H1 (cell line): ENCODE measurements around the gene DOP1B. TPM values are rescaled to one million over a fixed set of nuclear protein-coding genes. Genes with fewer than 3 reads are reported as not detected.

Experiments
- CTCF ChIA-PET: fragments of 300-600 bp; sonication (Branson Sonifier 250); formaldehyde crosslinking; loops from one replicate; lab custom pipeline; 2021; ENCODE audit not compliant: partially characterized antibody; lab: Charles Lee
- POLR2A ChIA-PET: fragments of 300-600 bp; sonication (Branson Sonifier 250); formaldehyde crosslinking; loops from one replicate; lab custom pipeline; 2021; ENCODE audit warnings: inconsistent platforms; ENCODE audit not compliant: partially characterized antibody; lab: Charles Lee
- DNase-seq, 2 experiments: peaks; one replicate each; pipeline versions ENCODE4 v3.0.0 to v3.0.0-alpha.2; 2010 to 2022; ENCODE audit warnings: low spot score in 2 of 2, low read depth in 1 of 2, mixed read lengths in 1 of 2
- FAIRE-seq: peaks from 2 replicates; lab custom pipeline; 2011; peaks lifted over from hg19 to GRCh38; lab: Jason Lieb, UNC
- H2AFZ ChIP-seq: 2 replicates; pipeline ENCODE4 v1.8.1; 2012; ENCODE audit warnings: low read length, inconsistent platforms
- H2AK5ac ChIP-seq: 2 replicates; pipeline ENCODE4 v1.6.1; 2013; ENCODE audit warnings: low read depth, low read length
- H2BK120ac ChIP-seq: replicated peaks from 2 replicates; pipeline ENCODE3; 2013; ENCODE audit warnings: low read depth, low read length, inconsistent platforms
- H2BK12ac ChIP-seq: 2 replicates; pipeline ENCODE4 v1.6.1; 2013; ENCODE audit warnings: low read depth, low read length
- H2BK15ac ChIP-seq: 2 replicates; pipeline ENCODE4 v1.6.1; 2013; ENCODE audit warnings: low read length
- H2BK20ac ChIP-seq: 2 replicates; pipeline ENCODE4 v1.6.1; 2013; ENCODE audit warnings: low read length
- H2BK5ac ChIP-seq: 2 replicates; pipeline ENCODE4 v1.6.1; 2013; ENCODE audit warnings: low read depth, low read length
- H3K14ac ChIP-seq: 2 replicates; pipeline ENCODE4 v1.6.1; 2013; ENCODE audit warnings: inconsistent platforms; ENCODE audit not compliant: insufficient read length
- H3K18ac ChIP-seq: 2 replicates; pipeline ENCODE4 v1.6.1; 2013; ENCODE audit warnings: low read length; ENCODE audit errors: extremely low read depth
- H3K23ac ChIP-seq: 2 replicates; pipeline ENCODE4 v1.6.1; 2013; ENCODE audit warnings: inconsistent platforms; ENCODE audit not compliant: insufficient read length
- H3K23me2 ChIP-seq: 2 replicates; pipeline ENCODE4 v1.6.1; 2013; ENCODE audit warnings: low read depth, low read length
- H3K27ac ChIP-seq: 2 replicates; pipeline ENCODE4 v1.6.1; 2011; ENCODE audit warnings: low read depth, low read length, inconsistent platforms
- H3K27me3 ChIP-seq, 4 experiments: replicated peaks in 1 of 4; 1 replicate in 1 of 4; 2 replicates in 3 of 4; pipeline versions ENCODE4 v1.6.1 to v1.8.1; 2011 to 2013; ENCODE audit warnings: low read length in 3 of 4, mild to moderate bottlenecking in 3 of 4, inconsistent platforms in 2 of 4, mixed read lengths in 2 of 4, moderate library complexity in 1 of 4; ENCODE audit not compliant: control insufficient read depth in 3 of 4, insufficient read depth in 3 of 4; ENCODE audit errors: extremely low read depth in 1 of 4
- H3K36me3 ChIP-seq, 4 experiments: 2 replicates each; pipeline versions ENCODE4 v1.6.1 to v1.8.1; 2011 to 2013; ENCODE audit warnings: mild to moderate bottlenecking in 4 of 4, low read length in 3 of 4, moderate library complexity in 2 of 4, control low read depth in 1 of 4, inconsistent platforms in 1 of 4; ENCODE audit not compliant: insufficient read depth in 4 of 4, control insufficient read depth in 2 of 4
- H3K4ac ChIP-seq: replicated peaks from 2 replicates; pipeline ENCODE3; 2013; ENCODE audit warnings: low read length, low read depth, mixed read lengths, inconsistent platforms; ENCODE audit not compliant: insufficient read length
- H3K4me1 ChIP-seq, 4 experiments: replicated peaks in 1 of 4; 1 replicate in 1 of 4; 2 replicates in 3 of 4; pipeline versions ENCODE4 v1.6.1 to v1.8.1; 2011 to 2013; ENCODE audit warnings: low read length in 3 of 4, inconsistent platforms in 2 of 4, mixed read lengths in 1 of 4; ENCODE audit not compliant: insufficient read depth in 4 of 4, control insufficient read depth in 3 of 4
- H3K4me2 ChIP-seq, 2 experiments: 2 replicates each; pipeline versions ENCODE4 v1.6.1 to v1.8.1; 2011 to 2013; ENCODE audit warnings: low read depth in 2 of 2, low read length in 2 of 2, control low read depth in 1 of 2, inconsistent platforms in 1 of 2, mild to moderate bottlenecking in 1 of 2; ENCODE audit not compliant: insufficient read depth in 1 of 2
- H3K4me3 ChIP-seq, 4 experiments: fragments of 200-600, 300-600 bp in 1 of 4; sonication (generic), shearing (Covaris generic), sonication (Bioruptor Twin) in 1 of 4; 2 replicates each; pipeline versions ENCODE4 v1.5.1 to v1.8.1; 2011 to 2016; ENCODE audit warnings: low read length in 4 of 4, low read depth in 3 of 4, control low read depth in 2 of 4, inconsistent platforms in 2 of 4, mild to moderate bottlenecking in 2 of 4, mixed read lengths in 1 of 4, moderate library complexity in 1 of 4; ENCODE audit not compliant: insufficient read depth in 2 of 4; ENCODE audit errors: extremely low read depth in 1 of 4
- H3K56ac ChIP-seq: replicated peaks from 2 replicates; pipeline ENCODE3; 2013; ENCODE audit warnings: low read depth, mild to moderate bottlenecking, mixed read lengths, low read length, inconsistent platforms; ENCODE audit not compliant: insufficient read length
- H3K79me1 ChIP-seq: 2 replicates; pipeline ENCODE4 v1.6.1; 2013; ENCODE audit warnings: low read depth, low read length, control low read depth
- H3K79me2 ChIP-seq, 2 experiments: 2 replicates each; pipeline versions ENCODE4 v1.6.1 to v1.8.1; 2012 to 2013; ENCODE audit warnings: low read length in 2 of 2, mild to moderate bottlenecking in 2 of 2, inconsistent platforms in 1 of 2; ENCODE audit not compliant: insufficient read depth in 2 of 2, control insufficient read depth in 1 of 2
- H3K9ac ChIP-seq, 4 experiments: replicated peaks in 1 of 4; 1 replicate in 1 of 4; 2 replicates in 3 of 4; pipeline versions ENCODE4 v1.6.1 to v1.8.1; 2011 to 2013; ENCODE audit warnings: low read depth in 3 of 4, low read length in 3 of 4, control low read depth in 2 of 4, mild to moderate bottlenecking in 2 of 4, moderate library complexity in 2 of 4, inconsistent platforms in 1 of 4; ENCODE audit errors: extremely low read depth in 1 of 4
- H3K9me3 ChIP-seq, 2 experiments: 2 replicates each; pipeline versions ENCODE4 v1.6.1 to v1.8.1; 2012 to 2013; ENCODE audit warnings: mild to moderate bottlenecking in 2 of 2, moderate library complexity in 2 of 2, control low read depth in 1 of 2, inconsistent platforms in 1 of 2, low read depth in 1 of 2, low read length in 1 of 2, mixed read lengths in 1 of 2; ENCODE audit not compliant: insufficient read depth in 2 of 2
- H4K20me1 ChIP-seq, 2 experiments: replicated peaks in 1 of 2; 2 replicates each; pipeline versions ENCODE3 to v1.8.1; 2011 to 2013; ENCODE audit warnings: inconsistent platforms in 2 of 2, low read length in 2 of 2, mild to moderate bottlenecking in 1 of 2; ENCODE audit not compliant: insufficient read depth in 2 of 2, control insufficient read depth in 1 of 2
- H4K5ac ChIP-seq: 2 replicates; pipeline ENCODE4 v1.6.1; 2013; ENCODE audit warnings: low read length, low read depth, mixed read lengths, inconsistent platforms; ENCODE audit not compliant: insufficient read length
- H4K8ac ChIP-seq: 2 replicates; pipeline ENCODE4 v1.8.0; 2013; ENCODE audit warnings: mild to moderate bottlenecking, moderate library complexity, low read length, inconsistent platforms; ENCODE audit not compliant: insufficient read depth; ENCODE audit errors: extremely low read depth
- H4K91ac ChIP-seq: replicated peaks from 2 replicates; pipeline ENCODE3; 2013; ENCODE audit warnings: low read length, mixed read lengths, inconsistent platforms; ENCODE audit not compliant: insufficient read length
- CHD2 ChIP-seq: IDR thresholded peaks from 2 replicates; pipeline ENCODE4 v1.6.1; 2012; ENCODE audit warnings: low read length, improper control_type of control experiment
- CTCF ChIP-seq, 3 experiments: IDR thresholded peaks; 1 replicate in 2 of 3; 2 replicates in 1 of 3; pipeline versions ENCODE4 v1.5.1 to v1.6.1; 2011; ENCODE audit warnings: low read length in 3 of 3, mild to moderate bottlenecking in 3 of 3, inconsistent platforms in 2 of 3, low read depth in 1 of 3, moderate library complexity in 1 of 3; ENCODE audit not compliant: insufficient read depth in 1 of 3; ENCODE audit errors: control extremely low read depth in 1 of 3
- E2F6 ChIP-seq: IDR thresholded peaks from 2 replicates; pipeline ENCODE4 v1.6.1; 2012; ENCODE audit warnings: inconsistent platforms
- EZH2 ChIP-seq: fragments of 200-600 bp; sonication (generic); IDR thresholded peaks from 2 replicates; pipeline ENCODE4 v1.7.1; 2012; ENCODE audit warnings: low read depth, mild to moderate bottlenecking, moderate library complexity, low read length, inconsistent platforms; ENCODE audit not compliant: severe bottlenecking
- GTF2F1 ChIP-seq: IDR thresholded peaks from 2 replicates; pipeline ENCODE4 v1.6.1; 2012; ENCODE audit warnings: low read depth, low read length, improper control_type of control experiment, borderline replicate concordance
- HDAC6 ChIP-seq: IDR thresholded peaks from one replicate; pipeline ENCODE4 v1.7.1; 2012; ENCODE audit warnings: low read depth, mild to moderate bottlenecking, inconsistent platforms, low read length, moderate library complexity
- NRF1 ChIP-seq: IDR thresholded peaks from 2 replicates; pipeline ENCODE4 v1.6.1; 2011; ENCODE audit warnings: mild to moderate bottlenecking, low read depth, low read length, improper control_type of control experiment
- POU5F1 ChIP-seq: IDR thresholded peaks from 2 replicates; pipeline ENCODE4 v1.6.1; 2011; ENCODE audit warnings: low read depth, mild to moderate bottlenecking, low read length, moderate library complexity
- RXRA ChIP-seq: IDR thresholded peaks from 2 replicates; pipeline ENCODE4 v1.6.1; 2011; ENCODE audit warnings: low read depth, mild to moderate bottlenecking, low read length, moderate library complexity; ENCODE audit not compliant: insufficient read depth
- TCF12 ChIP-seq: IDR thresholded peaks from 2 replicates; pipeline ENCODE4 v1.6.1; 2011; ENCODE audit warnings: low read depth, mild to moderate bottlenecking, low read length
- YY1 ChIP-seq: IDR thresholded peaks from 2 replicates; pipeline ENCODE4 v1.6.1; 2011; ENCODE audit warnings: low read depth, mild to moderate bottlenecking, low read length
- ZNF274 ChIP-seq: IDR thresholded peaks from 2 replicates; pipeline ENCODE4 v1.7.0; 2012; ENCODE audit warnings: low read length, borderline replicate concordance; ENCODE audit errors: extremely low read depth
- polyA plus RNA-seq, 7 experiments: library from polyadenylated mRNA; depleted of rRNA in 3 of 7; stranded (reverse) in 5 of 7; unstranded in 2 of 7; fragments of >200 nt in 5 of 7; fragments of 200-250 nt in 2 of 7; gene quantifications; 1 replicate in 5 of 7; 2 replicates in 1 of 7; 4 replicates in 1 of 7; pipeline versions ENCODE4 v1.2.1 to v1.2.3, GENCODE V29; 2011 to 2013; ENCODE audit warnings: missing spikeins in 2 of 7, mixed read lengths in 2 of 7
- total RNA-seq: library from RNA; stranded (reverse); fragmentation: NEBNext Ultra II Directional; extraction: Animal tissue kit (Norgen Biotek cat#: 25700); gene quantifications from 2 replicates; pipeline ENCODE4 v1.2.1, GENCODE V29; 2021

Gene DOP1B
- total and polyA plus RNA-seq, 2 of the 8 experiments (the other 6 are each of a cell fraction or from before 2014, with no cell fraction given), result 2.8 to 9.9 TPM

GRCh38 chr21:36126208-36126565, 30.4 kb upstream of the DOP1B start:
- no peak overlapping the region for H2BK5ac ChIP-seq
- DNase-seq (no peak), FAIRE-seq (no peak)
- no peaks in the 10 kb centered on the region for H4K20me1 ChIP-seq
- no peak overlapping the region for H2AFZ ChIP-seq
- no peaks in the 10 kb centered on the region for H3K36me3 ChIP-seq
- no peak overlapping the region for H3K27ac ChIP-seq
- H4K91ac ChIP-seq, result no peak overlapping the region
- no peak overlapping the region for H2AK5ac ChIP-seq
- no peak overlapping the region for H3K56ac ChIP-seq
- ChIA-PET POLR2A (interaction anchor here (1.6 kb wide), 1 partner anchor 9 kb away, joined by 5 read pairs; no protein-coding TSS in a partner anchor), CTCF (interaction anchor here (0.6 to 5.2 kb wide), 18 partner anchors 9 to 394 kb away, joined by 3 to 25 read pairs (median 4); partner anchors contain the start of gene CBR3)
- peaks cover 0 to 5% (median 0%) of the 10 kb centered on the region in 4 experiments; a peak in 2 of 7 replicates for H3K27me3 ChIP-seq
- no peak overlapping the region for H4K8ac ChIP-seq
- no peak overlapping the region for H3K4me2 ChIP-seq
- H2BK120ac ChIP-seq, result no peak overlapping the region
- no peak overlapping the region for H3K4me3 ChIP-seq
- no peak overlapping the region for H3K14ac ChIP-seq
- no peak overlapping the region for H2BK20ac ChIP-seq
- H3K18ac ChIP-seq, result no peak overlapping the region
- no peaks in the 10 kb centered on the region for H3K9me3 ChIP-seq
- H3K9ac ChIP-seq, result no peak overlapping the region
- no peak overlapping the region for H2BK15ac ChIP-seq
- H3K4me1 ChIP-seq, result peaks cover 0 to 3% (median 0%) of the 10 kb centered on the region in 4 experiments; a peak in 2 of 7 replicates
- no peak overlapping the region for H4K5ac ChIP-seq
- no peak overlapping the region for H3K4ac ChIP-seq
- H3K23ac ChIP-seq, result no peak overlapping the region
- no peaks in the 10 kb centered on the region for H3K79me1 ChIP-seq
- no peaks in the 10 kb centered on the region for H3K79me2 ChIP-seq
- H2BK12ac ChIP-seq, result no peak overlapping the region
- H3K23me2 ChIP-seq, result no peaks in the 10 kb centered on the region; the same call in 1 of the 2 replicates
- TF ChIP-seq RXRA (no peak), ZNF274 (no peak), CHD2 (no peak), TCF12 (no peak), HDAC6 (no peak), CTCF (IDR thresholded peaks at IDR 0.05; ENCODE audit: control extremely low read depth in 1 of 3, insufficient read depth in 1 of 3, low read depth in 1 of 3, low read length in 3 of 3) (no peak), NRF1 (no peak), POU5F1 (no peak), YY1 (no peak), E2F6 (no peak), GTF2F1 (no peak), EZH2 (no peak)
